H9 (cell line): ENCODE measurements around the gene LILRB3. TPM values are rescaled to one million over a fixed set of nuclear protein-coding genes. Genes with fewer than 3 reads are reported as not detected.

ENCODE experiments used
- DNase-seq: peaks from one replicate; pipeline ENCODE4 v3.0.0-alpha.2; 2017
- H2AFZ ChIP-seq: one replicate; pipeline ENCODE4 v1.6.1; 2013; ENCODE audit warnings: mild to moderate bottlenecking, low read length, control low read depth, moderate library complexity
- H2AK5ac ChIP-seq: 2 replicates; pipeline ENCODE4 v1.6.1; 2013; ENCODE audit warnings: low read length, control low read depth, mixed read lengths; ENCODE audit not compliant: insufficient read length
- H2BK120ac ChIP-seq: one replicate; pipeline ENCODE4 v1.6.1; 2013; ENCODE audit warnings: low read depth, mild to moderate bottlenecking, low read length, control low read depth, inconsistent platforms; ENCODE audit not compliant: poor library complexity, severe bottlenecking
- H2BK12ac ChIP-seq: 2 replicates; pipeline ENCODE4 v1.6.1; 2013; ENCODE audit warnings: low read length, control low read depth, mixed read lengths, low read depth; ENCODE audit not compliant: insufficient read length
- H2BK15ac ChIP-seq: 2 replicates; pipeline ENCODE4 v1.6.1; 2013; ENCODE audit warnings: low read depth, low read length, control low read depth
- H2BK20ac ChIP-seq: one replicate; pipeline ENCODE4 v1.6.1; 2013; ENCODE audit warnings: low read depth, mild to moderate bottlenecking, low read length, control low read depth, inconsistent platforms; ENCODE audit not compliant: poor library complexity, severe bottlenecking
- H2BK5ac ChIP-seq: 2 replicates; pipeline ENCODE4 v1.6.1; 2013; ENCODE audit warnings: low read length, control low read depth, mixed read lengths; ENCODE audit not compliant: insufficient read length
- H3K14ac ChIP-seq: 2 replicates; pipeline ENCODE4 v1.6.1; 2013; ENCODE audit warnings: low read length, control low read depth; ENCODE audit not compliant: insufficient read depth
- H3K18ac ChIP-seq: 2 replicates; pipeline ENCODE4 v1.6.1; 2013; ENCODE audit warnings: low read depth, mild to moderate bottlenecking, mixed read lengths, low read length, control low read depth; ENCODE audit not compliant: insufficient read length
- H3K23ac ChIP-seq: 2 replicates; pipeline ENCODE4 v1.6.1; 2013; ENCODE audit warnings: low read length, control low read depth, mixed read lengths, low read depth; ENCODE audit not compliant: insufficient read length
- H3K23me2 ChIP-seq: 2 replicates; pipeline ENCODE4 v1.6.1; 2013; ENCODE audit warnings: low read depth, mild to moderate bottlenecking, mixed read lengths, low read length, control low read depth; ENCODE audit not compliant: insufficient read length, poor library complexity, severe bottlenecking
- H3K27ac ChIP-seq: 2 replicates; pipeline ENCODE4 v1.5.1; 2013; ENCODE audit warnings: low read length, control low read depth, mixed read lengths, low read depth; ENCODE audit not compliant: insufficient read length
- H3K27me3 ChIP-seq: 2 replicates; pipeline ENCODE4 v1.6.1; 2013; ENCODE audit warnings: low read length, control low read depth, inconsistent platforms; ENCODE audit not compliant: insufficient read depth
- H3K4ac ChIP-seq: 2 replicates; pipeline ENCODE4 v1.6.1; 2013; ENCODE audit warnings: low read depth, mild to moderate bottlenecking, control low read depth, inconsistent platforms, low read length, moderate library complexity
- H3K4me1 ChIP-seq: 2 replicates; pipeline ENCODE4 v1.6.1; 2013; ENCODE audit warnings: low read length, control low read depth, inconsistent platforms; ENCODE audit not compliant: insufficient read depth
- H3K4me2 ChIP-seq: 2 replicates; pipeline ENCODE4 v1.6.1; 2013; ENCODE audit warnings: low read length, control low read depth, mixed read lengths; ENCODE audit not compliant: insufficient read length, insufficient read depth
- H3K56ac ChIP-seq: 2 replicates; pipeline ENCODE4 v1.6.1; 2013; ENCODE audit warnings: low read depth, mild to moderate bottlenecking, mixed read lengths, low read length, control low read depth; ENCODE audit not compliant: insufficient read length
- H3K79me1 ChIP-seq: 2 replicates; pipeline ENCODE4 v1.6.1; 2013; ENCODE audit warnings: low read depth, mild to moderate bottlenecking, moderate library complexity, low read length, control low read depth, inconsistent platforms; ENCODE audit not compliant: insufficient read depth, poor library complexity, severe bottlenecking
- H3K79me2 ChIP-seq: 2 replicates; pipeline ENCODE4 v1.6.1; 2013; ENCODE audit warnings: low read length, control low read depth, inconsistent platforms; ENCODE audit not compliant: insufficient read depth
- H3K9ac ChIP-seq: 2 replicates; pipeline ENCODE4 v1.6.1; 2013; ENCODE audit warnings: low read length, control low read depth, mixed read lengths; ENCODE audit not compliant: insufficient read length; ENCODE audit errors: extremely low read depth
- H3K9me3 ChIP-seq: one replicate; pipeline ENCODE4 v1.6.1; 2013; ENCODE audit warnings: low read depth, low read length, inconsistent platforms; ENCODE audit not compliant: control insufficient read depth
- H3T11ph ChIP-seq: one replicate; pipeline ENCODE4 v1.6.1; 2013; ENCODE audit warnings: mild to moderate bottlenecking, low read length, control low read depth, inconsistent platforms
- H4K20me1 ChIP-seq: one replicate; pipeline ENCODE4 v1.6.1; 2013; ENCODE audit not compliant: control insufficient read depth, insufficient read length, insufficient read depth
- H4K5ac ChIP-seq: 2 replicates; pipeline ENCODE4 v1.6.1; 2013; ENCODE audit warnings: low read depth, mild to moderate bottlenecking, mixed read lengths, low read length, control low read depth; ENCODE audit not compliant: insufficient read length
- H4K8ac ChIP-seq: replicated peaks from 2 replicates; pipeline ENCODE4 v1.6.1; 2013; ENCODE audit warnings: low read length, control low read depth, mixed read lengths, low read depth; ENCODE audit not compliant: insufficient read length
- H4K91ac ChIP-seq: 2 replicates; pipeline ENCODE4 v1.6.1; 2013; ENCODE audit warnings: low read depth, mild to moderate bottlenecking, moderate library complexity, mixed read lengths, low read length, control low read depth; ENCODE audit not compliant: insufficient read length
- H3K27ac Mint-ChIP-seq, 3 experiments: 2 replicates in 2 of 3; 3 replicates in 1 of 3; pipeline ENCODE4 v1.8.0; 2020 to 2021; ENCODE audit warnings: mixed read lengths in 3 of 3, mild to moderate bottlenecking in 1 of 3, moderate library complexity in 1 of 3
- H3K27me3 Mint-ChIP-seq: 2 replicates; pipeline ENCODE4 v1.8.0; 2021; ENCODE audit warnings: low read depth, mild to moderate bottlenecking, moderate library complexity, mixed read lengths
- H3K36me3 Mint-ChIP-seq, 3 experiments: 2 replicates in 2 of 3; 3 replicates in 1 of 3; pipeline ENCODE4 v1.8.0; 2020 to 2021; ENCODE audit warnings: low read depth in 3 of 3, mixed read lengths in 3 of 3; ENCODE audit not compliant: insufficient read depth in 1 of 3
- H3K4me1 Mint-ChIP-seq, 2 experiments: 2 replicates each; pipeline ENCODE4 v1.8.0; 2020; ENCODE audit warnings: mixed read lengths in 2 of 2
- H3K4me3 Mint-ChIP-seq, 2 experiments: 2 replicates in 1 of 2; 3 replicates in 1 of 2; pipeline ENCODE4 v1.8.0; 2020 to 2021; ENCODE audit warnings: mild to moderate bottlenecking in 2 of 2, mixed read lengths in 2 of 2, moderate library complexity in 1 of 2
- H3K9me3 Mint-ChIP-seq, 2 experiments: 2 replicates in 1 of 2; 3 replicates in 1 of 2; pipeline ENCODE4 v1.8.0; 2020; ENCODE audit warnings: mild to moderate bottlenecking in 2 of 2, mixed read lengths in 2 of 2, moderate library complexity in 1 of 2
- WGBS: extraction: QIAGEN DNeasy Blood & Tissue Kit; methylation state at CpG from one replicate; pipeline ENCODE4 v1.1.7; 2013; ENCODE audit warnings: missing lambda C conversion rate, low lambda C conversion rate, mixed read lengths; ENCODE audit not compliant: insufficient read length; ENCODE audit errors: extremely low coverage; 5-methylcytosine and 5-hydroxymethylcytosine counted together
- total RNA-seq: library from RNA; stranded (reverse); gene quantifications from 2 replicates; pipeline ENCODE4 v1.2.1, GENCODE V29; 2021
- TF ChIP-seq, protein P1 (sequence below): fragments of 200-600 bp; sonication (generic); conservative IDR thresholded peaks from 3 replicates; pipeline ENCODE4 v1.8.0; 2021; ENCODE audit warnings: antibody characterized with exemption, mild to moderate bottlenecking

LILRB3 gene
- total RNA-seq, 1 experiment from 2014 or later = not detected

DNA sequence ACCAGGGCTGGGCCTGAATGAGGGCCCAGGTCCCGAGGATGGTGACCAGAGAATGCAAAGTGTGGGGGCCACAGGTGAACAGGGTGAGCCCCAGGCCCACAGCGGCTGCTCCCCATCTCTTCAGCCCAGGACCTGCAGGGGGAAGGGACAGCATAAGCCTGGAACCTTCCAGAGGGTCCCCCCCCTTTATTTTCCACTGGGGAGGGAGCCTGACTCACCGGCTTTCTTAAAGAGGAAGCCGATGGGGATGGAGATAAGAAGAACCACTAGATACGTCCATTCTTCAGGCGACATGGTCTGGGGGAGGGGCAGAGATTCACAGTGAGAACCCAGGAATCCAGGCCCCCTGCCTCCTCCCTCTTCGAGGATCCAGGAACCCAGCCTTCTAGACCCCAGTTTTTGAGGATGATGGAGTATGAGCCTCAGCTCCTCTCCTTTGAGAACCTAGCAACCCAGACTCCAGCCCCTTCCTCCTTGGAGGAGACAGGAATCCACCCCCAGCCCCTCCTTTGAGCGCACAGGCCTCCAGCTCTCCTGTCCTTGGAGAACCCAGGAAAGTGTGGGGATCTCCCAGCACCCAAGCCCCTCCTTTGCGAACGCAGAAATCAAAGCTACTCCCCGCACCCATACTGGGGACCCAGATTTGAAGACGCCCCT lies 34.5 kb downstream of the LILRB3 start:
- H4K20me1 ChIP-seq = peaks cover 3% of the 10 kb centered on the region
- peaks cover 3% of the 10 kb centered on the region; the same call in 1 of the 2 replicates for H3K4me1 ChIP-seq
- H3K9me3 Mint-ChIP-seq = no peaks in the 10 kb centered on the region
- no peak overlapping the region for H3K27ac ChIP-seq
- no peak overlapping the region for H2BK12ac ChIP-seq
- WGBS = no CpG with 5 or more reads among the region's 12 CpGs
- H3K4ac ChIP-seq = no peak overlapping the region
- H4K91ac ChIP-seq = no peak overlapping the region
- H3K79me1 ChIP-seq = no peaks in the 10 kb centered on the region
- H3K18ac ChIP-seq = no peak overlapping the region
- peak overlapping the region; percentile 44 for H3K9ac ChIP-seq
- H3T11ph ChIP-seq = no peak overlapping the region
- peak overlapping the region; percentile 55 to 92 (median 91); a peak in 6 of 7 replicates for H3K27ac Mint-ChIP-seq
- H3K27me3 Mint-ChIP-seq = no peaks in the 10 kb centered on the region
- TF ChIP-seq, protein P1, sequence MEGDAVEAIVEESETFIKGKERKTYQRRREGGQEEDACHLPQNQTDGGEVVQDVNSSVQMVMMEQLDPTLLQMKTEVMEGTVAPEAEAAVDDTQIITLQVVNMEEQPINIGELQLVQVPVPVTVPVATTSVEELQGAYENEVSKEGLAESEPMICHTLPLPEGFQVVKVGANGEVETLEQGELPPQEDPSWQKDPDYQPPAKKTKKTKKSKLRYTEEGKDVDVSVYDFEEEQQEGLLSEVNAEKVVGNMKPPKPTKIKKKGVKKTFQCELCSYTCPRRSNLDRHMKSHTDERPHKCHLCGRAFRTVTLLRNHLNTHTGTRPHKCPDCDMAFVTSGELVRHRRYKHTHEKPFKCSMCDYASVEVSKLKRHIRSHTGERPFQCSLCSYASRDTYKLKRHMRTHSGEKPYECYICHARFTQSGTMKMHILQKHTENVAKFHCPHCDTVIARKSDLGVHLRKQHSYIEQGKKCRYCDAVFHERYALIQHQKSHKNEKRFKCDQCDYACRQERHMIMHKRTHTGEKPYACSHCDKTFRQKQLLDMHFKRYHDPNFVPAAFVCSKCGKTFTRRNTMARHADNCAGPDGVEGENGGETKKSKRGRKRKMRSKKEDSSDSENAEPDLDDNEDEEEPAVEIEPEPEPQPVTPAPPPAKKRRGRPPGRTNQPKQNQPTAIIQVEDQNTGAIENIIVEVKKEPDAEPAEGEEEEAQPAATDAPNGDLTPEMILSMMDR = no peak
- no peak overlapping the region for H2BK15ac ChIP-seq
- H3K56ac ChIP-seq = no peak overlapping the region
- DNase-seq = peak; percentile 34
- H3K27me3 ChIP-seq = no peaks in the 10 kb centered on the region
- no peak overlapping the region for H2BK5ac ChIP-seq
- H3K23me2 ChIP-seq = peaks cover 11% of the 10 kb centered on the region
- no peak overlapping the region for H2BK20ac ChIP-seq
- no peak overlapping the region for H3K14ac ChIP-seq
- peak overlapping the region; percentile 87 to 93 for H3K4me3 Mint-ChIP-seq
- no peak overlapping the region for H2AFZ ChIP-seq
- H3K9me3 ChIP-seq = no peaks in the 10 kb centered on the region
- peaks cover 13 to 29% of the 10 kb centered on the region in 2 experiments for H3K4me1 Mint-ChIP-seq
- H2AK5ac ChIP-seq = no peak overlapping the region
- no peaks in the 10 kb centered on the region for H3K79me2 ChIP-seq
- no peak overlapping the region for H4K8ac ChIP-seq
- no peak overlapping the region for H2BK120ac ChIP-seq
- peaks cover 22 to 49% (median 47%) of the 10 kb centered on the region in 3 experiments for H3K36me3 Mint-ChIP-seq
- no peak overlapping the region for H4K5ac ChIP-seq
- no peak overlapping the region for H3K23ac ChIP-seq
- H3K4me2 ChIP-seq = peak overlapping the region; percentile 70
